Activated CD4-positive, alpha-beta T cell treated with anti-CD3 and anti-CD28 coated beads, Interleukin-2, amount 50 U/mL, for 24 hours (primary cell): ENCODE measurements around the gene CCDC146.
A peak's percentile ranks its signal among the peaks of the same experiment; 100 is the strongest.
"Not testable (repeated sequence)": the region's sequence is repeated elsewhere in the genome, so short reads cannot be mapped to it uniquely, and the experiment has no call there.

Source experiments
- DNase-seq, 2 donors: peaks; one replicate each; pipeline ENCODE4 v3.0.0-alpha.2; 2020; ENCODE audit warnings: low read depth in 1 of 2, low spot score in 1 of 2

Gene CCDC146

DNA sequence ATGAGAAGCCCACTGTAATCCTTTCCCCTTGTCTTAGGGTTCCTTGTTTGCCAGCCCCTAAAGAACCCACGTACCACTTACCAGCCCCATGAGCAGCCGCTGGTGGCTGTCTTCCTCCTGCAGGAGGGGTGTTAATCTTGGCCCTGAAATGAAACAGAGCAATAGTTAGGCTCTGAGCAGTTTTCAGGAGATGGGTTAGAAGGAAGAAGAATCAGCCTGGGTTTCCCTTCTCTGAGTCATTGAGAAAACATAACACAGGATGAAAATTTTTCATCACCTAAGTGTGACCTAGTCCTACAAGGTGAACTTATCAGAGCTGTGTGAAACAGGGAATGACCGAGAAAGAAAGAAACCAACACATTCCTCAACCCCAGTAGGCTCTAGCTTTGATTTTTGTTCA is 203.7 kb downstream of the CCDC146 start:
- no peak for DNase-seq

GRCh38 chr7:77327067-77327931 is 204.9 kb downstream of the CCDC146 start:
- no peak for DNase-seq

- no peak for DNase-seq
These were observed 205.7 kb downstream of the CCDC146 start for GRCh38 chr7:77327932-77328628.

GRCh38 chr7:77328669-77329068 is 206.3 kb downstream of the CCDC146 start:
- no peak for DNase-seq

GRCh38 chr7:77329466-77330168 is 207.2 kb downstream of the CCDC146 start:
- DNase-seq: no peak

GRCh38 chr7:77330169-77330882 is 207.9 kb downstream of the CCDC146 start:
- peak in 1 of 2 donors; percentile 27 for DNase-seq

- DNase-seq: peak in 1 of 2 donors; percentile 33
These were observed 209.7 kb downstream of the CCDC146 start for GRCh38 chr7:77331938-77332695.

DNA sequence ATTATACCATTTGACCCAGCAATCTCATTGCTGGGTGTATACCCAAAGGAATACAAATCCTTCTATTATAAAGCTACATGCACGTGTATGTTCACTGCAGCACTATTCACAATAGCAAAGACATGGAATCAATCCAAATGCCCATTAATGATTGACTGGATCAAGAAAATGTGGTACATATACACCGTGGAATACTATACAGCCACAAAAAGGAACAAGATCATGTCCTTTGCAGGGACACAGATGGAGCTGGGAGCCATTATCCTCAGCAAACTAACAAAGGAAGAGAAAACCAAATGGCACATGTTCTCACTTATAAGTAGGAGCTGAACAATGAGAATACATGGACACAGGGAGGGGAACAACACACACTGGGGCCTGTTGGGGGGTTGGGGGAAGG is 211.6 kb downstream of the CCDC146 start:
- not testable (repeated sequence) for DNase-seq

DNA sequence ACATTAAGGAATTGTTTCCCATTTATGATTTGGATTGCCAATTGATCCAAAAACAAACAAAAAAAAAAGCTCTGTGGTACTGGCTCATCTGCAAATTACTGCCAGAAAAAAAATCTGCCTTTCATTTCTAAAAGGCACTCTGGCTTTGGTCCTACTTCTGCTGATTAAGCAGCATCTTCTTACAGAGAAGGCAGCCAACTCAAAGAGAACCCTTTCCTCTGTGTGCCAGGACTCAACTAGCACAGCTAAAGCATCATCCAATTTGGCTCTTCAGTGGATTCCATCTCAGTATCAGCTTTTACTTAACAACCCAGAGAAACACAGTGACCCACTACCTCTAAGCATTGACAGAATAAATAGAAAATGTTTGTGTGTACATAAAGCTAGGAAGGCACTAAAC is 213.2 kb downstream of the CCDC146 start:
- no peak for DNase-seq

- no peak for DNase-seq
These were observed 215.1 kb downstream of the CCDC146 start for GRCh38 chr7:77337456-77337990.

DNA sequence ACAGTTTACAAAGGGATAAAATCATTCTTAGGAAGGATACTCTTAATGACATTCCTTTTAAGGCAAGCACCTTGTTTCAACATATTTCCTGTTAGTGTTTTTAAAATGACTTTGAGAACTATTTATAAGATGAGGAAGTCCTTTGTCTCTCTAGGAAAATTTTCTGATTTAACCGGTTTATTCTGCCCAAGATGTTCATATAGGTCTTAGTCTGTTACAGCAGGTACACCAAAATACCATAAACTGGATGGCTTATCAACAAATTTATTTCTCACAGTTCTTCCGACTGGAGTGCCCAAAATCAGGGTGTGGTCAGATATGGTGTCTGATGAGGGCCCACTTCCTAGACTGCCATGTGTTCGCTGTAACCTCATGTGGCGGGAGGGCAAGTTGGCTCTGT is 215.8 kb downstream of the CCDC146 start:
- no peak for DNase-seq

- DNase-seq: no peak
These were observed 216.6 kb downstream of the CCDC146 start for GRCh38 chr7:77338883-77339629.

DNA sequence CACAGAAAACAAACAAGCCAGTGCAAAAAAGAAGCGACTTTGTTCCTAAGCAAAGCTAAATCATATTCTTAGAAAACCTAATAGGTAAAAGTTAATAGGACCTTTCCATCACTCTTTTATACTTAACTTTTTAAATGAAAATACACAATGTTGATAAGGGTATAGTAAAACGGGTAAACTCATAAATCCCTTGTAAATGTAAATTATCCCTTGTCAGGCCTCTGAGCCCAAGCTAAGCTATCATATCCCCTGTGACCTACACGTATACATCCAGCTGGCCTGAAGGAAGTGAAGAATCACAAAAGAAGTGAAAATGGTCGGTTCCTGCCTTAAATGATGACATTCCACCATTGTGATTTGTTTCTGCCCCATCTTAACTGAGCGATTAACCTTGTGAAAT is 217.3 kb downstream of the CCDC146 start:
- DNase-seq: no peak
